Femur (tissue), 1 donor: ENCODE data around the gene RRAGC.
"Not testable (repeated sequence)": the region's sequence is repeated elsewhere in the genome, so short reads cannot be mapped to it uniquely, and the experiment has no call there.

ENCODE experiments used
- DNase-seq: peaks from one replicate; pipeline ENCODE4 v3.0.0-alpha.2; 2017

RRAGC gene

DNA sequence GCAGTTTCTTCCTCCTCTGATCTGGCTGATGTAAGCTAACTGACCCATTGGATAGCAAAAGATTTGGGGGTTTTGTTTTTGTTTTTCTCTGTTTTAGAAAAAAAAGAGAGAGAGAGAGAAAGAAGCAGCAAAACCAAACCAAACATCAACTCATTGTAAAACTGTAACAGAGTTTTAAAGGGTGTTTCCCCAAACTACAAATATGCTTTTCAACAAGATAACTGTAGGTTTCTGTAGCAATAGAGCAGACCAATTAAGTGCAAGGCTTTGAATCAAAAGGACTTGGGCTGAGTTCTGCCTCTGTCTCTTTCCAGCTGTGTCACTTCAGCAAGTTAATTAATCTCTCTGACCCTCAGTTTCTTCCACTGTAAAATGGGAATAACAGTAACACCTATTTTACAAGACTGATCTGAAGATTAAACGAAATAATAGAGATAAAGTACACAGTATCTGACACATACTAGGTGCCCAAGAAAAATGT, 44.5 kb downstream of the RRAGC start:
- DNase-seq, result no peak

- no peak for DNase-seq
These were observed 45.1 kb downstream of the RRAGC start for GRCh38 chr1:38814444-38814983.

DNA sequence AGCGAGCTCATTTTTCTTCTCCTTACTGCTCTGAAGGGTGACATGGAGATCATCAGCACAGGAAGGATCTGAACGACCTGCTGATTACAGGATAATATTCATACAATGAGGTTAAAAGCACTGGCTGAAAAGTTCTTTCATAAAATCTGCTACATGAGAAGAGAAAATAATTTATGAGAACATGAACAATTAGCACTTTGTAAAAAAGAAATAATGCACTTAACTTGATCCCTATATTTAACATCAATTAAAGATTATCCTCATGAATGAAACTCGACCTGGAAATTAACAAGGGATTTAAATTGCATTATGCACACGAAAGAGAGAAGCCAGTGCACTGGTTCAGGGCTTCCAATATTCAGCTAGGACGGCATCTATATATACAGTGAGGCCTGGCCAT, 46.6 kb downstream of the RRAGC start:
- no peak for DNase-seq

- DNase-seq, result not testable (repeated sequence)
These were observed 48.1 kb downstream of the RRAGC start for GRCh38 chr1:38811466-38811865.

DNA sequence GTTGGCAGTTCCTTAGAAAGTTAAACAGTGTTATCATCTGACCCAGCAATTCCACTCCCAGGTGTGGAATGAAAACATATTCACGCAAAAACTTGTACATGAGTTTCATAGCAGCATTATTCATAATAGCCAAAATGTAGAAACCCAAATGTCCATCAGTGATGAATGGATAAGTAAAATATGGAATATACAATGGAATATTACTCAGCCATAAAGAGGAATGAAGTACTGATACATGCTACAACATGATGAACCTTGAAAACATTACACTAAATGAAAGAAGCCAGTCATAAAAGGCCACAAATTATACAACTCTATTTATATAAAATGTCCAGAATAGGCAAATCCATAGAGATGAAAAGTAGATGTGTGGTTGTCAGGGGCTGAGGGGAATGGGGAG, 53.5 kb downstream of the RRAGC start:
- DNase-seq, result no peak

- DNase-seq, result no peak
These were observed 54.5 kb downstream of the RRAGC start for GRCh38 chr1:38805036-38805435.

DNA sequence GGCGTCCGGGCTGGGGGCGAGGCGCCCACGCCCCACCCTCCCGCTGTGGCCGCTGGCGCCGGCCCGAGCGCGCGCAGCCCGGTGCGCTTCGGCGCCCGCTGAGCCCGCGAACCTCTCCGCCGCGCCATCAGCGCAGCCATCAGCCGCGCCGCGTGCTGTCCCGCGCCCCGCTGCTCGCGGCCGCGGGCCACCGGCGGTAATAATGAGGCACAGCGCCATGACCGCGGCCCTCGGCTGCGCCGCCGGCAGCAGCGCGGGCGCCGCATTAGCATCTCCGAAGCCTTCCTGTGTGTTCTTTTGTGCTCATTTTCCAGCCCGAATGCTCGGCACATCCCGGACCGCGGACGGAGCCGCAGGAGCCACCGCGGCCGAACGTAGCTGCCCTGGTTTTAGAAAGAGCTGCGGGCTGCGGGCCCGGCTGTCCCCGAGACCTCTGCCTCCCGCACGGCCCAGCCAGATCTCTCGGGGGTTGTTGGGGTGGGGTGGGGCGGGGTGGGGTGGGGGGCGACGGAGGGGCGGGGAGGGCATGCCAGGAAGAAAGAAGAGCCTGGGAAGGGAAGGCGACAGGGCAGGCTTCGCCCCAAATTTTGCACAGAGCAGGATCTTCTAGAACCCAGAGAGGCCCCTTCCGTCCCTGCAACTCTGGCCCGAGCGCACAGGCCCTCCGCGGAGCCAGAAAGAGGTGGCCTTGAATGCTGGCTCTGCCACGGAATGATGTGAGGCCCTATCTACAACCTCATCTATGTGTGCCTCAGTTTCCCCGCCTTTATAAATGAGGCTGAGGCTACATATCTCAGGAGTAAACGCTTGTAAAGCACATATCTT, 55.3 kb downstream of the RRAGC start:
- DNase-seq, result no peak

- no peak for DNase-seq
These were observed 55.9 kb downstream of the RRAGC start for GRCh38 chr1:38803647-38804046.

DNA sequence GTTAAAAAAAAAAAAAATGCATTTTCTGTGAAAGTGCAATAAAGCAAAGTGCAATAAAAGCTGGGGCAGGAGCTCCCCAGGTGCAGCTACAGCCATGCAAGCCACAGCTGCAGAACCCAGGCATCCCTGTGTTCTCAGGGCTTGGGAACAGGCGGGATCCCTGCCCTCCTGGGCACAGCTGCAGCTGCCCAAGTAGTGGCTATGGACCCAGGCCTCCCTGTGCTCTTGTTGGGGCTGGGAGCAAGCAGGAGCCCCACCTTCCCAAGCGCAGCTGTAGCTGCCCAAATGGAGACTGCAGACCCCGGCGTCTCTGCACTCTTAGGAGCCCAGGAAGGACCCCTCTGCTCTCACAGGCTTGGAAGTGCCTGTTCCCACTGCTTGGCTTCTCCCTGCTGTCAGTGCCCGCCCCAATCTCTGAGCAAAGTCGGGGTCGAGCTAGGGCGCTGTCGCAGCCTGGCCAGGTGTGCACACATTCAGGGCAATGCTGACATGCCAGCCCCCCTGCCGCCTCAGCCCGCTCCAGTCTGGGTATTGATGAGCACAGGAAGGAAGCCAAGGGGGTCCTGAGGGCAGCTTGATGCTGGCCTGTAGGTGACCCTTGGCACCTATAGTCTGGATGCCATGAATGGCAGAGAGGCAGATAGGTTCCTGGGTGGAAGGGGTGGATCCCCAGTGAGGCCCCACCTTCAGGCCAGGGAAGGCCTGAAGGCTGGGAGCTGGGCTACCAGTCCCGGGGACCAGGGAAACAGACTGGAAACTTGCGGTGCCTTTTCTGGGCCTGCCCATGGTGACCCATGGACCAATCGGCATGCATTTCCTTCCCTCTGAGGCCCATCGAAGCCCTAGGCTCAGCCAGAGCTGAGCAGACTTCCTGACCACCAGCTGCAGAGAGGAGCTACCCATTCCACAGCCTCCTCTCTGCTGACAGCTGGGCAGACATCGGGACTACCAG, 58.6 kb downstream of the RRAGC start:
- DNase-seq, result no peak

GRCh38 chr1:38793299-38793698, 66.3 kb downstream of the RRAGC start:
- no peak for DNase-seq

DNA sequence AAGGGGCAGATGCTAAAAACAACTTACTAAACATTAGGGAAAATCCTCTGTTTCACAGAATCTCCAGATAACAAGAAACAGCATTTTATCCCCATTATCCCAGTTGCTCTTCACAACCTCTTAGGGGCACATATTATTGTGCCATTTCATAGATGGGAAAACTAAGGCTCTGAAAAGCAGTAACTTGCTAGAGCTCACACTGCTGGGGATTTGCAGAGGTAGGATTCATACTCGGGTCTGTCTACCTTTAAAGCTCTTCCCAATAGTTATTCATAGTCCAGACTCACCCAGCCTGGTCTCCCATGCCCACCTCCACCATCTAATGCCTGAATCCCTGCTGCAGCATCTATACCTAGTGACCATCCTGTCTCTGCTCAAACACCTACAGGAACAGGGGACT, 67.7 kb downstream of the RRAGC start:
- DNase-seq, result no peak

DNA sequence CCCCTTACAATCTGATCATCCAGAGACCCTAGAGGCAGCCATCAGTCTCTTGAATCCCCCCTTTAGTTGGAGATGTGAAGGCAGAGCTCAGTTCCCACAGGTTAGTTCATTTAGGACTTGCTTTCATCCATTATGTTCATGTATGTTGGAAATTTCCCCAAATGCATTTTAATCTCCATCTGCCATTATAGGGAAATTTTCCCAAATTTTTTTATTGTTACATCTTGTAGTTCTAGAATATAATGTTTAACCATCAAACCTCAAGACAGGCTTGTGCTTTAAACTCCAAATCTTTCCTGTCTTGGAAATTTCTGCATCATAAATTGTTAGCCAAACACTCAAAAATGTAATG, 68.4 kb downstream of the RRAGC start:
- DNase-seq, result no peak

DNA sequence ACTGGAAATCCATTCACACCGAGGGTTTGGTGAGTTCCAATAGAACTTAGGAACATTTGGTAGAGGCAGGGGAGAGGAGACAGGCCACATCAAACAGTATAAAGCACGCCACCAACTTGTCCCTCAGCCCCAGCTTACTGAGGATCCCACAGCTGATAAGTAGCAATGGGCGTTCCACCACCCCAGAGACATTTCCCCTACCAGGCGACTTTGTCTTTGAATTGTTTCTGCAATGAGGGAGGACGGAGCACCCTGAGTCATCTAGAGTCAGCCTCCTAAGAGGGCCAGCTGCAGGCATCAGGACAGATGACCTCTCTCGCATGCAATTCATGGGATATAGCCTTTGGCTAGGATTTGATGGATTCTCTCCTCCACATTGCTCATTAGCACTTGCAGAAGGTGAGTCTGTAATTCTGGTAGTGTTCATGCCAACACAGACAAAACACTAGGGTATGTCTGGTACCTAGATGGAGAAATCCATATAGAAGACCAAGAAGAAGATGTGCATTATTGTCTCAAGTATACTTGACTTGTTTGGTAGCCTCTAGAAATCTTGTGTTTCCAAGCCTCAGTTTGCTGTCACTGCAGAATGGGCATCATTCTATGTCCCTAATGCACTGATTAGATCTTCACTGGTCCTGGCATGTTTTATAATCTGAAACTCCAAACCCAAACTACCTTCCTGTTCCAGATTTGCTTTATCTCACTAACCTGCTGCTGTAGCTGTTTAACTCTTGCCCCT, 69.0 kb downstream of the RRAGC start:
- no peak for DNase-seq

DNA sequence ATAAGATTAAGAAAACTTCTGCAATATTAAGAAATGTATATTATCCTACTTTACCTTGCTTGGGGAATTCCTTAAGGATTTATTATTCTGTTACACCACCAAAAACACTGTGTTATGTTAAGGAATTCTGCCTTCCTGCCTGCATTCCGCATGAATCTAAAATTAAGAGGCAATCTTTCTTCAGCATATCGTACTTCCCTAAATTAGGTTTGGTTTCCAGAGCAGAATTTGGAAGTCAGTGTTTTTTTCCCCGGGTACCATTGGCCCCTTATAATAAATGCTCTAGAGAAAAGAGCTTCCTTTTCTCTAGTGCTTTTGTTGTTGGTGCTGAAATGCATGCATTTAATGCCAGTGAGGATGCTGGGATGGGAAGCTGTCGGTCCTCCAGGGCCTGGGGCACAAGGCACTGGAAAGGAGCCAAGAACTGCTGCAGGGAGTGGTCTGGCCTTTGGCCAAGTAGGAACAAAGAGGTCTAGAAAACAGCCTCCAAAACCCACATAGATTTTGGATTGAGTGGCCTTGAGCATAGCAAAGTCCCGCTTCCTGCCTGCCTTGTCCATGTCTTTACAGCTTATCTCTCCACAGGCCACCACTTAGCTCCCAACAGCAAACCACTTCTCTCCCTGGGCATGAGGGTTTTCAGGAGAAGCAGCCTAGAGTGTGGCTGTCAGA, 69.9 kb downstream of the RRAGC start:
- no peak for DNase-seq

DNA sequence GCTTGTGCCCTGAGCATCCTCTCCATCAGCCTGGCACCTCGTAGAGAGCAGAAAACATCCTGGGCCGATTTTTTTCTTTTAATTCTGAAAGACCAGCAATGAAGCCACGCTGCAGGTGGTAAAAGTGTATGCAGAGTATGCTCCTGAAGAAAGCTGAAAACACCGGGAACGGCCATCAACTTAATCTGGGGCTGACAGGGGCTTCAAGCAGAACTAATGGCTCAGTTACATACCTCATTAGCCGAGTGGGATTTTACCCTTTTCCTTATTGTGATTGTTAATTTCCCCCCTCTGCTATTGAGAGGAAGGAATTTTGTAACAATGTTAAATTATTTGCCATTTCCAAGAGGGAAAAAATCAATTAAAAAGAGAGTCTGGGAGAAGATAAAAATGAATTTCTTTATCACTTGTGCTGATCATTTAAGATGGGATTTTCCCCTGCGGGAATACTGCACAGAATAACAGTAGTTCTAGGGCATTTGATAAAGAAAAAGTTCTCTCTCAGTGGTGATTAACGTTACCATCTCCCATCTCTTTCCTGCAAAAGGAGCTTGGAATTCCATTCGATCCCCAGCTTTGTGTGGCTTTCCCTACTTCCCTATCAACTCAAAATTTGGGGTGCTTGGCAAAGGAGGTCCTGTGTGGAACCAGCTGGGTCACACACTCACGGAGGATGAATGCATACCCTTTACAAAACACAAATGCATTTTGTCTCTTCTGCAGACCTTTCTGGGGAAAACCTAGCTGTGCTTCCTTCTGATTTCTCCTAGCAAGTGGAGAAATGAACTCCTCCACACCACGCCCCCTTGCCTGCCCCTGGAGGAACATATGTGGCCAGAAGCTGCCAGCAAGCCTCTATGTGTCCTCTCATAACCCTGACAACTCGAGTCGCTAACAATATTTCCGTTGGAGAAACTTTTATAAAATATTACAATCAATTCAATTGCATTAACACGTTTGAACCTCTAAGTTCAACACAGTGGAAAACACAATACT, 70.9 kb downstream of the RRAGC start:
- DNase-seq, result peak; percentile 31
